ENCODE data around the gene LGALS9.
"Not testable (repeated sequence)": the region's sequence is repeated elsewhere in the genome, so short reads cannot be mapped to it uniquely, and the experiment has no call there.

Gene LGALS9

DNA sequence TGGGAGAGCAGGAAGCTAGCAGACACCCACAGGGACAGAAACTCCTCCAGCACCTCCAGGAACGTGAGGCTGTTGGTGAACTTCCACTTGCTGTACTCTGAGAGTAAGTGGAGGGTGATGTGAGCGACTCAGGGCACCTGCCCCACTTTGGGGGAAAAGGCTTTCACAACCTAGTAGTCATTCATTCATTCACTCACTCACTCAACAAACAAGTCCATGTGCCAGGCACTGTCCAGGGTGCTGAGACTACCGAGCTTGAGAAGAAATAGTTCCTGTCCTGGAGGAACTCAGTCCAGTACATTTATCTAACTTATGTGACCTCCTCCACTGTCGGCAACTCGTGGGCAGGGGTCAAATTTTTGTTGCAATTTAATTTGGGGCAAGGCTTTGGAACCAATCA, 26.6 kb downstream of the LGALS9 start:
- DNase-seq (ENCODE audit: low read depth in 1 of 2, low spot score in 1 of 2), result peak in 1 of 2 experiments; percentile 80
- in situ Hi-C loops (cut with HindIII; ENCODE audit: low pct_unique_long_range_greater_than_20kb, low sequenced_read_pairs), result no loop called here
- TF ChIP-seq JUND (IDR thresholded peaks at IDR 0.05; ENCODE audit: low read depth), result no peak

DNA sequence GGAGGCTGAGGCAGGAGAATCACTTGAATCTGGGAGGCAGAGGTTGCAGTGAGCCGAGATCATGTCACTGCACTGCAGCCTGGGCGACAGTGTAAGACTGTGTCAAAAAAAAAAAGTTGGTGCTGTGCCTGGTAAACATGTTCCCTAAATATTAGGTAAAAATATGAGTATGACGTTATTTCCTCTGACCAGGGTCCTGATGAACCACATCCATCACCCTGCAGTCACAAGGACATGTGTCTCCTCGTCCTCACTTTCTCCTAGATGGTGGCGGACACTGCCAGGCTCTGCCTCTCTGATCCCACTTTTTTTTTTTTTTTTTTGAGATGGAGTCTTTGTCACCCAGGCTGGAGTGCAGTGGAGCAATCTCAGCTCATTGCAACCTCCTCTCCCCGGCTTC, 28.7 kb downstream of the LGALS9 start:
- in situ Hi-C loops (cut with HindIII; ENCODE audit: low pct_unique_long_range_greater_than_20kb, low sequenced_read_pairs), result no loop called here
- DNase-seq (ENCODE audit: low read depth in 1 of 2, low spot score in 1 of 2), result no peak
- TF ChIP-seq JUND (IDR thresholded peaks at IDR 0.05; ENCODE audit: low read depth), result no peak

DNA sequence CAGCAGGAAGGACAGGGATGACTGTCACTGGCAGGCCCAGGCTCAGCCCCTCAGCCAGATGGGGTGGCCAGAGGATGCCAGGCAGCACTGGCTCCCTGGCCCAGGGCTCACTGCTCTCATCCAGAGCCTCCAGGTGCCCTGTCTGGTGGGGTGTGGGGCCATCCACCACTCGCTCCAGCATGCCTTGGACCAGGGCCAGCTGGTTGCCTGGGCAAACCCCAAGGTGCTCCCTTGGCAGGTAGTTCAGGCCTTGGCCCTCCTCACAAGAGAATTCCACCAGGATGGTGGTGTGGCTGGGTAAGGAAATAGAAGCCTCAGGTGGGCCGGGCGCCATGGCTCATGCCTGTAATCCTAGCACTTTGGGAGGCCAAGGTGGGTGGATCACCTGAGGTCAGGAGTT, 29.4 kb downstream of the LGALS9 start:
- no peak for TF ChIP-seq JUND (IDR thresholded peaks at IDR 0.05; ENCODE audit: low read depth)
- no peak for DNase-seq (ENCODE audit: low read depth in 1 of 2, low spot score in 1 of 2)
- in situ Hi-C loops (cut with HindIII; ENCODE audit: low pct_unique_long_range_greater_than_20kb, low sequenced_read_pairs), result no loop called here

DNA sequence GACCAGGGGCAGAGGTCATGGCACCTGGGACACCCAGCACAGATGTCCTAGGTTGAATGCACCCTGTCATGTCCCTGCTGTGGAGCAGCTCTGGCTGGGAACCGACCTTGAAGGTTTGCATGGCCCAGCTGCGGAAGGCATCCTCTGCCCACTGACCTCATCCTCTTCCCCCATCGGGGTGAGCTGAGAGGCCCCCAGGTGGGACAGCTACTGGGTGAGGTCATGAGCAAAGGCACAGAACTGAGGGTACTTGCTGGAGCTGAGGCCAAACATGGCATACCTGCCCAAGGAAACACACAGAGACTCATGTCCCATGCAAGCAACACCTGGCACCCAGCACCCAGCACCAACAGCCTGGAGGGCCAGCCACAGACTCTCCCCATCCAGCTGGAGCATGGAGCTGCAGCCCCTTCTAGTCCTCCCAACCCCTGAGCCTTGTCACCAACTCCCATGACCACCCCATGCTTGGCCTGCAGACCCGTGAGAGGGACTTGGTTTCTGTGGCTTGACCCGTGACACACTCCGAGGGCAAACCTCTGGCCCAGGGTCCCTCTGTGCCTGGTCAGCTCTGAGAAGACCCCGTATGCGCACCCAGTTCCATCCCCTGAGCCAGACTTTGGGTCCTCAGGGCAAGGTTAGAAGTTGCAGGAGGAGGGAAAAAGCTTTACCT, 33.1 kb downstream of the LGALS9 start:
- DNase-seq (ENCODE audit: low read depth in 1 of 2, low spot score in 1 of 2), result no peak
- in situ Hi-C loops (cut with HindIII; ENCODE audit: low pct_unique_long_range_greater_than_20kb, low sequenced_read_pairs), result no loop called here
- no peak for TF ChIP-seq JUND (IDR thresholded peaks at IDR 0.05; ENCODE audit: low read depth)

DNA sequence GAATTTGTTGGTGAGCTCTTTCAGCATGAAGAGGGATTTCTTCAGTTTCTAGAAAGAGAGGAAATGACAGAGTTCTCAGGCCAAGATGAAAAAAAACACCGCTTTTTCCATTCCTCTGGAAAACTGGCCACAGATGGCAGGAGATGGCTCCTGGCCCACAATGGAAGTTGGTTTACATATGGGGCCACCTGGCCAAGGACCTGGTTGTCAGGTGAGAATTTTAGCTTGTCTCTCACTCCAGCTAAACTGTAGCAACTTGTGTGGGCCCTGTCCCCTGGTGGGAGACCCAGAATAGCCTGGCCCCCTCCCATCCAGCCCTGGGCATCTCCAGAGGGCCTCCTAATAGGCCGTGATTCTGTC, 33.6 kb downstream of the LGALS9 start:
- TF ChIP-seq JUND (IDR thresholded peaks at IDR 0.05; ENCODE audit: low read depth), result no peak
- DNase-seq (ENCODE audit: low read depth in 1 of 2, low spot score in 1 of 2), result no peak
- in situ Hi-C loops (cut with HindIII; ENCODE audit: low pct_unique_long_range_greater_than_20kb, low sequenced_read_pairs), result no loop called here

DNA sequence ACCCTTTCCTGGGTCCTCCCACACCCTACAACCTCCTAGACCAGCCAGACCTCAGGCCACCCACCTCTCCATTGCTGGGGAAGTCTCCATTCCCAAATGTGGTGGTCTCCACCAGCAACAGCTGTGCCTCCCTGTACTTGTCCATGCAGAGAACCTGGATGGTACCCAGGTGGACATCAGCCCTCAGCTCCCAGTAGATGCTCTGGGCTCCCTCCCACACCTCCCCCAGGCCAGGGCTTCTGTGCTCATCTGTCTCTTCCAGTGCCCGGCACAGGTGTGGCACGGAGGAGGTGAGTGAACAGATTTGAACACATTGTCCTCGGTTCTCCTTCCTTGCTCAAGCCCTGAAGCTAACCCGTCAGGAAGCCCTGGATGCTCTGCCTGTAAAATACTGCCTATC, 34.6 kb downstream of the LGALS9 start:
- in situ Hi-C loops (cut with HindIII; ENCODE audit: low pct_unique_long_range_greater_than_20kb, low sequenced_read_pairs), result no loop called here
- TF ChIP-seq JUND (IDR thresholded peaks at IDR 0.05; ENCODE audit: low read depth), result no peak
- no peak for DNase-seq (ENCODE audit: low read depth in 1 of 2, low spot score in 1 of 2)

DNA sequence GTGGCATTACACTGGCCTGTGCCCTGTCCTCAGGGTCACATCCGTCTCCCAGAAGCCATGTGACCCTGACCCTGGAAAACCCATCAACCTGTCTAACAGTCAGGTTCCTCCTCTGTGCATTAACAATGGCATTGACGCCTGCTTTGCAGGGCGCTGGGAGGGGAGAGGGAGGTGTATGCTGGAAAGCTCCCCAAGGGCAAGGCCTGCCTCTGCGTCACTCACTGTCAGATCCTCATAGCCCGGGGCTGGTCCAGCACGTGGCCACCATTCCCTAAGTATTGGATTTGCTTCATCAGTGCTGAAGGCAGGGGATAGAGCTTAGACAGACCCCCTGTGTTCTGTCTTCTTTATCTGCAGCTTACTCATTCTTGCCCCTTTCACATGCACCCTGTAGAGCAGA, 35.3 kb downstream of the LGALS9 start:
- in situ Hi-C loops (cut with HindIII; ENCODE audit: low pct_unique_long_range_greater_than_20kb, low sequenced_read_pairs); DNase-seq (ENCODE audit: low read depth in 1 of 2, low spot score in 1 of 2): not testable (repeated sequence)

DNA sequence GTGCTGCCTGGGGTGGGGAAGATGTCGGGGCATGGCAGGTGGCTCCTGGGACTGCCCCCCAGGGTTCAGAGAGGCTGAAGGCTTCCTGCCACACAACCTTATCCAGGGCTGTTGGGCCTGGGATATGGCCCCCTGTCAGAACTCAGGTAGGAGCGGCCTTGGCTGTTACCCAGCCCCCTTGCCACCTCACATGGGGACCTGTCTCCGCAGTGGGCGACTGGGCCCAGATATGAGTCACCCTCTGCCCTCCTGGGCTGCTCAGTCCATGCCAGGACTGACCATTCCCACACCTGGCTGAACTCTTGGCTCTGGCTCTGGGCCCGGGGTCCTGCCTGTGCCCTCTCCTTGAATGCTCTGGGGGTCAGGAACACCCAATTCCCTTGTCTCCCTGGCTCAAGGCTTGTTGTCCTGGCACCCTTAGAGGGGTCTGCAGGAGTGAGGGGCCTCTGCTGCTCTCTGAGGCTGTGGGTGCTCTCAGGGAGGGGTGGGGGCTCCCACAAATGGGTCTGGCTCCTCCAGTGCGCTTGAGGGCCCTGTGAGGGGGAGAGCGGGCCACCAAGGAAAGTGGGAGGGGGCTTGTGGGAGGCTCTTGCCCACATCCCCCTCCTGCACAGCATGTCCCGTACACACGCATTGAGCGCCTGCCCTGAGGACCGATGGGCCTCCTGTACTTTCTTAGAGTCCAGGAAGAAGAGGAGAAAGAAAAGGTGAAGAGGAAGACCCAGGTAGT, 36.0 kb downstream of the LGALS9 start:
- no peak for DNase-seq (ENCODE audit: low read depth in 1 of 2, low spot score in 1 of 2)
- in situ Hi-C loops (cut with HindIII; ENCODE audit: low pct_unique_long_range_greater_than_20kb, low sequenced_read_pairs), result no loop called here
- no peak for TF ChIP-seq JUND (IDR thresholded peaks at IDR 0.05; ENCODE audit: low read depth)

DNA sequence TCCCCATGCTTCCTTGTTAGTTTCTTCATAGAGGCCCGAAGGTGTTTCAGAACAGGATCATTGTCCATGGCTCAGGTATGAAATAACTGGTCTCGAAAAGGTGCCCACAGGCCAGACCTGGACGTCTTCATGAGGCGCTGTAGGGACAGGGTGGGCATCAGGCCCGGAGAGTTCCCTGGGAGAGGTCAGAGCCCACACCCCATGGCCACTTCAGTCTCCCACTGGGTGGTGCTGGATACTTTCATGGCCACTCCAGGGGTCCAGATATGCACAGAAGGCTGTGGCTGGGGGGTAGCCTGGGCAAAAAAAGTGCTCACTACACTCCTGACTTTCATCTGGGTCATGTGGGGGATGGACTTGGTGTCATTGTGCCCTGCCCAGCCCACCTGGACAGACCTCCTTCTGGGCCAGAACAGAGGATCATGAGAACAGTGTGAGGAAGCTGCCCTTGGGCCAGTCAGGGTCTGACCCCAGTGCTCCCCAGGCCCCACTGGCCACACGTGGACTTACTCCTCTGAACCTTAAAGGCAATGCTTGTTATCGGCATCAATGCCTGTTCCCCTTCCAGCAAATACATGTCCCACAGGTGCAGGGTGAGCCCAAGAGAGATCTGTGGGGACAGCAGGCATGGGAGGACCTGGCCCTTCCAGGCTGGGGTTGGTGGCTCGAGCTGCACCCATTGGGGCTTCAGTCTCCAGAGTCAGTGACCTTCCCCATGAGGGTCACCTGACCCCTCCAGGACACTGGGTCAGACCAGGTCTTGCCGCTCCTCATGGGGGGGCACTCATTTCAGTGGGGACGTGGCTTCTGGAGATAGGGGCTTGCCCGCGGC, 36.9 kb downstream of the LGALS9 start:
- no peak for DNase-seq (ENCODE audit: low read depth in 1 of 2, low spot score in 1 of 2)
- in situ Hi-C loops (cut with HindIII; ENCODE audit: low pct_unique_long_range_greater_than_20kb, low sequenced_read_pairs), result no loop called here
- no peak for TF ChIP-seq JUND (IDR thresholded peaks at IDR 0.05; ENCODE audit: low read depth)

DNA sequence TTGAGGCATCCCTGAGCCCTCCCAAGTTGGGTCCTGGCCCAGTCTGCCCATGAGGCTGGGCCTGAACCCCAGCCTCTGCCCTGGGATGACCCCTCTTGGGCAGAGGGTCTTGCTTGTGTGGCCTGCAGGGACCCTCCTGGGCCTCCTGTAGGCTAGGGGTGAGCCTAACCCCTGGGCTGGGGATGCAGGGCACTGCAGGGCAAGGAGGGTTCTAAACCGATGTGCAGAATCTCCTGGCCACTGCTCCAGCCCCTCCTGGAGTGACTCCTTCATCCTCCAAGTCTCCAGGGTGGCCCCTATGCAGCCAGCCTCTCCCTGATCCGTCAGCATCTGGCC, 37.5 kb downstream of the LGALS9 start:
- DNase-seq (ENCODE audit: low read depth in 1 of 2, low spot score in 1 of 2), result no peak
- TF ChIP-seq JUND (IDR thresholded peaks at IDR 0.05; ENCODE audit: low read depth), result no peak
- in situ Hi-C loops (cut with HindIII; ENCODE audit: low pct_unique_long_range_greater_than_20kb, low sequenced_read_pairs), result no loop called here

DNA sequence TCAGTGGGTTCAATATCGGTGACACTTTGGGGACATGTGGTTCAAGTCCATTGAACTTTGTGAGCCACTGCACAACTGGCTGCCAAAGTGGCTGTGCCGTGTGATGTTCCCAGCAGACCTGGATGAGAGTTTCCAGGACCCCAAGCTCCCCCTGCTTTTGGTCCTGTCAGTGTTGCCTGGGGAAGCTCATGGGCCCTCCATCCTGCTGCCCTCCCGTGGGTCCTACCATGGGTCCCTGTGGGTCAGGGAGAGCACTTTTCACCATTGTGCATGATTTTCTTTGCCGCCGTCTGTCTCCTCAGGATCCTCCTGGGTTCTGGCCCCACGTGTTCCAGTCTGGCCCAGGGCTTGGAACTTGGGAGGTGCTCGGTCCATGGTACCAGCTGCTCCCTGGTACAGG, 38.1 kb downstream of the LGALS9 start:
- DNase-seq (ENCODE audit: low read depth in 1 of 2, low spot score in 1 of 2), result no peak
- in situ Hi-C loops (cut with HindIII; ENCODE audit: low pct_unique_long_range_greater_than_20kb, low sequenced_read_pairs), result no loop called here
- no peak for TF ChIP-seq JUND (IDR thresholded peaks at IDR 0.05; ENCODE audit: low read depth)

DNA sequence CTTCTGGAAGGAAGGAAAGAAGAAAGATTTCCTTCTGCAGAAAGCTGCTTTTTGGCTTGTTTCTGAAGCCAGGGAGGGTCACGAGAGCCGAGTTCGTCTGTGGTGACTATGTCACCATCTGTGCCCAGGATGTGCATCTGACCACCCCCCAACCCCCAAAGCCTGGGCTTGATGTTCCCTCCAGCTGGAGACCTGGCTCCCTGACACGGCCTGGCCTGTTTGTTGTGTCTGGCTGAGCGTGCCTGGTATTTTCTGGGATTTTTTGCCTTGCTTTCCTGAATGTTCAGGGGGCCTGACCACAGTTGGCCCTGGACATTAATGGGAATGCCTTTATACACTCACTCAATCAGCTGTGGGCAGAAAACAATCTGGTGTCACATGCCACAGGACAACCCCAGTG, 38.9 kb downstream of the LGALS9 start:
- in situ Hi-C loops (cut with HindIII; ENCODE audit: low pct_unique_long_range_greater_than_20kb, low sequenced_read_pairs), result no loop called here
- no peak for TF ChIP-seq JUND (IDR thresholded peaks at IDR 0.05; ENCODE audit: low read depth)
- no peak for DNase-seq (ENCODE audit: low read depth in 1 of 2, low spot score in 1 of 2)

Measured in T47D (cell line).